IMR-90 (cell line): ENCODE data around the gene TBC1D22A. TPM values are rescaled to one million over a fixed set of nuclear protein-coding genes. Genes with fewer than 3 reads are reported as not detected.

ENCODE experiments used
- ATAC-seq: fragments of 200-7000 bp; cut with Tn5 transposase; 2 replicates; pipeline ENCODE4 v1.9.1; 2020; ENCODE audit warnings: low read depth, mild to moderate bottlenecking, moderate library complexity
- BruUV-seq: library from RNA; stranded (reverse); fragments of 400-500 nt; replicated peaks from 2 replicates; lab custom pipeline; 2021; lab: Mats Ljungman, UMichigan
- CTCF ChIA-PET: fragments of 300-600 bp; formaldehyde crosslinking; extraction: SDS; loops from one replicate; lab custom pipeline; 2021; ENCODE audit warnings: antibody characterized with exemption; lab: Yijun Ruan, JAX
- POLR2A ChIA-PET: fragments of 300-600 bp; sonication (Branson Sonifier 250); formaldehyde crosslinking; loops from one replicate; lab custom pipeline; 2022; ENCODE audit warnings: antibody characterized with exemption; ENCODE audit not compliant: unreplicated experiment; lab: Charles Lee
- DNase-seq: peaks from one replicate; pipeline ENCODE4 v3.0.0; 2013
- H2AFZ ChIP-seq: replicated peaks from 2 replicates; pipeline ENCODE3; 2013; ENCODE audit warnings: low read length, mild to moderate bottlenecking; ENCODE audit not compliant: poor library complexity
- H2AK5ac ChIP-seq: 2 replicates; pipeline ENCODE4 v1.6.1; 2013; ENCODE audit warnings: low read depth, low read length, inconsistent platforms
- H2AK9ac ChIP-seq: replicated peaks from 2 replicates; pipeline ENCODE3; 2013; ENCODE audit warnings: mild to moderate bottlenecking, low read depth, low read length, moderate library complexity; ENCODE audit not compliant: poor library complexity
- H2BK120ac ChIP-seq: 2 replicates; pipeline ENCODE4 v1.6.1; 2013; ENCODE audit warnings: low read depth, low read length, inconsistent platforms
- H2BK15ac ChIP-seq: 3 replicates; pipeline ENCODE4 v1.6.1; 2013; ENCODE audit warnings: low read depth, low read length, inconsistent platforms
- H2BK20ac ChIP-seq: 2 replicates; pipeline ENCODE4 v1.6.1; 2013; ENCODE audit warnings: low read depth, mild to moderate bottlenecking, inconsistent platforms, low read length, moderate library complexity
- H2BK5ac ChIP-seq: 2 replicates; pipeline ENCODE4 v1.6.1; 2013; ENCODE audit warnings: mild to moderate bottlenecking, low read depth, low read length, inconsistent platforms; ENCODE audit not compliant: poor library complexity, severe bottlenecking
- H3K14ac ChIP-seq: replicated peaks from 2 replicates; pipeline ENCODE4 v1.6.1; 2013; ENCODE audit warnings: low read depth, low read length, inconsistent platforms
- H3K18ac ChIP-seq: 2 replicates; pipeline ENCODE4 v1.6.1; 2013; ENCODE audit warnings: low read depth, low read length, control low read depth
- H3K23ac ChIP-seq: 2 replicates; pipeline ENCODE4 v1.6.1; 2013; ENCODE audit warnings: low read depth, low read length, inconsistent platforms
- H3K27ac ChIP-seq: 2 replicates; pipeline ENCODE4 v1.5.1; 2013; ENCODE audit warnings: mild to moderate bottlenecking, control low read depth, low read length; ENCODE audit not compliant: insufficient read depth
- H3K27me3 ChIP-seq: 2 replicates; pipeline ENCODE4 v1.6.1; 2013; ENCODE audit warnings: low read length; ENCODE audit not compliant: control insufficient read depth, insufficient read depth
- H3K36me3 ChIP-seq: 2 replicates; pipeline ENCODE4 v1.6.1; 2013; ENCODE audit warnings: low read length, mixed read lengths; ENCODE audit not compliant: control insufficient read depth, insufficient read depth
- H3K4ac ChIP-seq: 2 replicates; pipeline ENCODE4 v1.6.1; 2013; ENCODE audit warnings: low read depth, low read length, inconsistent platforms
- H3K4me1 ChIP-seq: 2 replicates; pipeline ENCODE4 v1.6.1; 2013; ENCODE audit warnings: low read length, mixed read lengths; ENCODE audit not compliant: control insufficient read depth, insufficient read depth
- H3K4me2 ChIP-seq: 2 replicates; pipeline ENCODE4 v1.6.1; 2013; ENCODE audit warnings: low read depth, mild to moderate bottlenecking, control low read depth, low read length, moderate library complexity
- H3K4me3 ChIP-seq: 2 replicates; pipeline ENCODE4 v1.5.1; 2013; ENCODE audit warnings: low read depth, mild to moderate bottlenecking, control low read depth, low read length, moderate library complexity; ENCODE audit not compliant: insufficient read depth
- H3K56ac ChIP-seq: 2 replicates; pipeline ENCODE4 v1.6.1; 2013; ENCODE audit warnings: low read length, inconsistent platforms; ENCODE audit not compliant: insufficient read depth; ENCODE audit errors: extremely low read depth
- H3K79me1 ChIP-seq, 2 experiments: 2 replicates each; pipeline ENCODE4 v1.6.1; 2013; ENCODE audit warnings: low read length in 2 of 2, inconsistent platforms in 1 of 2, low read depth in 1 of 2
- H3K9ac ChIP-seq: 2 replicates; pipeline ENCODE4 v1.6.1; 2013; ENCODE audit warnings: low read depth, low read length, control low read depth
- H3K9me1 ChIP-seq: 2 replicates; pipeline ENCODE4 v1.6.1; 2013; ENCODE audit warnings: low read length, inconsistent platforms; ENCODE audit not compliant: insufficient read depth
- H3K9me3 ChIP-seq: 2 replicates; pipeline ENCODE4 v1.6.1; 2013; ENCODE audit warnings: low read length; ENCODE audit not compliant: control insufficient read depth, insufficient read depth
- H4K20me1 ChIP-seq: 2 replicates; pipeline ENCODE4 v1.6.1; 2013; ENCODE audit warnings: low read length, inconsistent platforms; ENCODE audit not compliant: insufficient read depth
- H4K5ac ChIP-seq: 2 replicates; pipeline ENCODE4 v1.6.1; 2013; ENCODE audit warnings: mild to moderate bottlenecking, low read depth, low read length, control low read depth
- H4K8ac ChIP-seq, 2 experiments: 2 replicates each; pipeline ENCODE4 v1.6.1; 2013; ENCODE audit warnings: low read depth in 2 of 2, low read length in 2 of 2, control low read depth in 1 of 2, inconsistent platforms in 1 of 2
- H4K91ac ChIP-seq: 2 replicates; pipeline ENCODE4 v1.6.1; 2013; ENCODE audit warnings: low read depth, low read length, inconsistent platforms; ENCODE audit not compliant: insufficient read depth
- CHD1 ChIP-seq: IDR thresholded peaks from 2 replicates; pipeline ENCODE4 v1.6.1; 2012; ENCODE audit warnings: low read depth, low read length, improper control_type of control experiment
- FOS ChIP-seq: fragments of 150-350 bp; IDR thresholded peaks from 2 replicates; pipeline ENCODE4 v1.6.1; 2016; ENCODE audit warnings: low read depth, low read length
- MAFK ChIP-seq: IDR thresholded peaks from 2 replicates; pipeline ENCODE4 v1.6.1; 2012; ENCODE audit warnings: low read depth, low read length, improper control_type of control experiment
- MAZ ChIP-seq: IDR thresholded peaks from 2 replicates; pipeline ENCODE4 v1.6.1; 2012; ENCODE audit warnings: low read depth, mild to moderate bottlenecking, low read length, improper control_type of control experiment, moderate library complexity, borderline replicate concordance
- POLR2A ChIP-seq: IDR thresholded peaks from 2 replicates; pipeline ENCODE4 v1.6.1; 2012; ENCODE audit warnings: mild to moderate bottlenecking, low read depth, low read length
- RAD21 ChIP-seq: IDR thresholded peaks from 2 replicates; pipeline ENCODE4 v1.6.1; 2012; ENCODE audit warnings: low read length, improper control_type of control experiment
- RCOR1 ChIP-seq: IDR thresholded peaks from 2 replicates; pipeline ENCODE4 v1.6.1; 2012; ENCODE audit warnings: mild to moderate bottlenecking, low read length, improper control_type of control experiment; ENCODE audit not compliant: insufficient replicate concordance
- RFX5 ChIP-seq: IDR thresholded peaks from 2 replicates; pipeline ENCODE4 v1.8.0; 2012; ENCODE audit warnings: low read depth, mild to moderate bottlenecking, low read length, moderate library complexity
- WGBS, 2 experiments: methylation state at CpG; one replicate each; pipeline versions ENCODE4 v1.1.5 to v1.1.7; 2013; ENCODE audit warnings: missing lambda C conversion rate in 2 of 2; ENCODE audit not compliant: insufficient read length in 1 of 2; ENCODE audit errors: extremely low coverage in 2 of 2; 5-methylcytosine and 5-hydroxymethylcytosine counted together
- dilution Hi-C: fragments of 300-500 bp; cut with HindIII; formaldehyde crosslinking; loops from one replicate; pipeline ENCODE4 v1.14.3; 2018; ENCODE audit warnings: low sequenced_read_pairs; ENCODE audit not compliant: unreplicated experiment
- in situ Hi-C: fragments of 300-500 bp; cut with MboI; formaldehyde crosslinking; loops from 3 replicates; pipeline ENCODE4 v1.14.3; 2019; ENCODE audit warnings: low sequenced_read_pairs, inconsistent platforms, mixed read lengths
- intact Hi-C: fragments of 100-400 bp; cut with micrococcal nuclease; formaldehyde crosslinking; loops from 2 replicates; pipeline ENCODE4 v1.10.0; 2022
- polyA plus RNA-seq, 3 experiments: library from polyadenylated mRNA; depleted of rRNA; stranded (reverse); fragments of >200 nt; gene quantifications; 2 replicates each; pipeline ENCODE4 v1.2.3, GENCODE V29; 2012; ENCODE audit warnings: low replicate concordance in 1 of 3
- total RNA-seq: library from RNA; depleted of rRNA; stranded (reverse); fragments of >200 nt; gene quantifications from 2 replicates; pipeline ENCODE4 v1.2.3, GENCODE V29; 2012
- TF ChIP-seq, protein P1 (sequence below): fragments of 150-350 bp; IDR thresholded peaks from 2 replicates; pipeline ENCODE4 v1.6.1; 2016; ENCODE audit warnings: low read depth, mild to moderate bottlenecking, low read length, moderate library complexity, borderline replicate concordance
- TF ChIP-seq, protein P2 (sequence below): fragments of 150-350 bp; IDR thresholded peaks from 2 replicates; pipeline ENCODE4 v1.6.1; 2017; ENCODE audit warnings: mild to moderate bottlenecking, antibody characterized with exemption, low read length, low read depth

Gene TBC1D22A
- total and polyA plus RNA-seq, 2 of the 4 experiments (the other 2 are of a cell fraction), result 9.0 to 16.7 TPM

DNA sequence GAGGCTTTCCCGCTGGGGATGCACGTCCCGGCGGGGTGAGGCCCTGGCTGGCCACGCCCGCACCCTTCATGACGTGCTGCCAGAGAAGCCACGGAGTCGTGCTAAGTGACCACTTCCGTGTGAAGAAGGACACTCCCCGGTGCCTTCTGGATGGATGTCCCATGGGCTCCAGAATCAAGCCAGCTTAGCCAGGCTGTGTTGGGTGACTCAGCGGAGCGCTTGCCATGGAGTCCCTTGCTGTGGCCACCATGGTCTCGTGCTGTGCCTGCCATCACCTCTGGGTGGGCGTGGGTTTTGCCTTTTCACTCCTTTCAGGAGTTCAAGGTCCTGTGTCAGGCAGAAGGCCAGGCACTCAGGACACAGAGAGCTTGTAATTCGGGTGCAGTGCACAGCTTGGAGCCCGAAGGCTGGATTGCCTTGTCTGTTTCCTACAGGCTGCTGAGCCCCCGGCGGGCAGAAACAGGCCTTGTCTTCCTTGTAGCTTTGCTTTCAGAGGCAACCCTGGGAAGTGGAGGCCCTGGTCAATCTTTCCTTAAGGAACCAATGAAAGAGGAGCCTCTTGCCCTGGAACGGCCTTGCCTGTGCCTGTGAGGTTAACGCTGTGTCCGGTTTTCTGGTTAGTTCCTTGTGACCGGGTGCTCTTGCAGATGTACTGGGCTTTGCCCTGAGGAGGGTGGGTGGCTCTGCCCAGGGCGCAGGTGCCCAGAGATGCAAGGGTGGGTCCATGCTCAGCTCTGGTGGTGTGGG is 268.6 kb downstream of the TBC1D22A start:
- Histone ChIP-seq H2AFZ (peak overlapping the region; percentile 15), H4K20me1 (peaks cover 17% of the 10 kb centered on the region), H3K9ac (no peak overlapping the region), H3K4me2 (no peak overlapping the region), H3K4me3 (no peak overlapping the region), H3K14ac (no peak overlapping the region), H3K27ac (no peak overlapping the region), H3K56ac (no peak overlapping the region), H3K9me1 (0 out of 2 replicates have a peak, but pooled peaks cover 8% of the 10 kb centered on the region), H2BK120ac (no peak overlapping the region), H2BK5ac (no peak overlapping the region), H3K79me1 (peaks cover 4 to 20% of the 10 kb centered on the region in 2 experiments; a peak in 2 of 4 replicates), H4K91ac (no peak overlapping the region), H3K9me3 (no peaks in the 10 kb centered on the region), H2BK15ac (no peak overlapping the region), H2AK5ac (no peak overlapping the region), H2AK9ac (peak overlapping the region; percentile 46), H3K18ac (no peak overlapping the region), H4K8ac (no peak overlapping the region), H3K4ac (no peak overlapping the region), H4K5ac (no peak overlapping the region), H3K4me1 (peaks cover 2% of the 10 kb centered on the region; the same call in 1 of the 2 replicates), H3K23ac (no peak overlapping the region; the same call in 1 of the 2 replicates), H3K36me3 (no peaks in the 10 kb centered on the region), H3K27me3 (no peaks in the 10 kb centered on the region), H2BK20ac (no peak overlapping the region)
- in situ Hi-C loops (no loop called here), dilution Hi-C loops (no loop called here), intact Hi-C loops (no loop called here)
- POLR2A ChIA-PET, result no interaction called here
- CTCF ChIA-PET, result no interaction called here
- WGBS, 2 experiments, result 84% methylated on average over 10 of the region's 24 CpGs; no CpG with 5 or more reads in 1 of the 2 experiments
- no peak for DNase-seq
- TF ChIP-seq, protein P1, sequence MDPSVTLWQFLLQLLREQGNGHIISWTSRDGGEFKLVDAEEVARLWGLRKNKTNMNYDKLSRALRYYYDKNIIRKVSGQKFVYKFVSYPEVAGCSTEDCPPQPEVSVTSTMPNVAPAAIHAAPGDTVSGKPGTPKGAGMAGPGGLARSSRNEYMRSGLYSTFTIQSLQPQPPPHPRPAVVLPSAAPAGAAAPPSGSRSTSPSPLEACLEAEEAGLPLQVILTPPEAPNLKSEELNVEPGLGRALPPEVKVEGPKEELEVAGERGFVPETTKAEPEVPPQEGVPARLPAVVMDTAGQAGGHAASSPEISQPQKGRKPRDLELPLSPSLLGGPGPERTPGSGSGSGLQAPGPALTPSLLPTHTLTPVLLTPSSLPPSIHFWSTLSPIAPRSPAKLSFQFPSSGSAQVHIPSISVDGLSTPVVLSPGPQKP, result no peak
- TF ChIP-seq RFX5 (no peak), CHD1 (no peak), MAFK (no peak), MAZ (no peak), FOS (no peak), POLR2A (no peak), RCOR1 (no peak), RAD21 (no peak)
- TF ChIP-seq, protein P2, sequence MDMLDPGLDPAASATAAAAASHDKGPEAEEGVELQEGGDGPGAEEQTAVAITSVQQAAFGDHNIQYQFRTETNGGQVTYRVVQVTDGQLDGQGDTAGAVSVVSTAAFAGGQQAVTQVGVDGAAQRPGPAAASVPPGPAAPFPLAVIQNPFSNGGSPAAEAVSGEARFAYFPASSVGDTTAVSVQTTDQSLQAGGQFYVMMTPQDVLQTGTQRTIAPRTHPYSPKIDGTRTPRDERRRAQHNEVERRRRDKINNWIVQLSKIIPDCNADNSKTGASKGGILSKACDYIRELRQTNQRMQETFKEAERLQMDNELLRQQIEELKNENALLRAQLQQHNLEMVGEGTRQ, result no peak
- no peak for ATAC-seq
- no TSS peak for BruUV-seq
